ENCODE results near the gene FAF2. TPM values are rescaled to one million over a fixed set of nuclear protein-coding genes. Genes with fewer than 3 reads are reported as not detected.
"Not testable (repeated sequence)": the region's sequence is repeated elsewhere in the genome, so short reads cannot be mapped to it uniquely, and the experiment has no call there.

FAF2 gene
- total RNA-seq, 2 experiments from 2014 or later, result 36.2 to 38.7 TPM

DNA sequence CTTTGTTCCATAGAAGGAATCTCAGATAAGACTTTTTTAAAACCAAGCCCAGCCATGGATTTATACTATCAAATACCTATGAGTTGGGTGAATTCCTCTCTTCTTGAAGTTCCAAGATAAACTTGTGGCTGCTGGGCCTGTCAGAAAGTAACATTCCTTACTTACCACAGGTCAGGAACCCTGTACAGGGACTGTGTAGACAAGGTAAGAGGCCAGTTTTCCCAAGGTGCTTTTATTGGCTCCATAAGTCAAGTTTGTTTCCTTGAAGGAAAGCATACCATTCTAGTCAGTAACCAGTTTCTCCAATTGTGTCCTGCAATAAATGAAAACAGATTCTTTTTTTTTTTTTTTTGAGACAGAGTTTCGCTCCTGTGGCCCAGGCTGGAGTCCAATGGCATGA lies 23.0 kb upstream of the FAF2 start:
- CTCF ChIA-PET, result no interaction called here
- Mint-ChIP-seq H3K4me3 (no peak overlapping the region), H3K4me1 (no peaks in the 10 kb centered on the region), H3K36me3 (ENCODE audit: low read depth) (peaks cover 5% of the 10 kb centered on the region), H3K27me3 (peaks cover 33% of the 10 kb centered on the region), H3K27ac (no peak overlapping the region), H3K9me3 (peaks cover 6% of the 10 kb centered on the region)
- DNase-seq, result no peak
- POLR2A ChIA-PET, result no interaction called here

DNA sequence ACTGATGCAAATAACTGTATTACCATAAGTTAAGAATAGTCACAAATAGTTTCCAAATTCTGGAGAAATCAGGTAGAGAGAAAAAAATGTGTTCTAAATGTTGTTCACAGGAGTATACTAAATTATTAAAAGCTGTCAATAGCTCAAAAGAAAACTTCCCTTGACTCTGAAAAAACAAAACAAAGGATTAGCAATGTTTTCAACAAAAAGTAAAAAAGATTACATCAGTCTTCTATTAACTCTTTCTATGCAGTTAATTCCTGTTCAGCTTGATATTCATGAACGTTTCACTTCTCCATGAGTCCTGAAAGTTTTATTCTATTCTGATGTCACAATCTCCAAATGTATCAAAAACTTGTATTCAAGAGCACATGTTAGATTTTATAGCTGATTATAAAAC lies 22.4 kb upstream of the FAF2 start:
- no peak for DNase-seq
- Mint-ChIP-seq H3K4me3 (no peak overlapping the region), H3K36me3 (ENCODE audit: low read depth) (peaks cover 5% of the 10 kb centered on the region), H3K4me1 (peaks cover 5% of the 10 kb centered on the region), H3K27me3 (peaks cover 27% of the 10 kb centered on the region), H3K27ac (no peak overlapping the region), H3K9me3 (peaks cover 6% of the 10 kb centered on the region)
- POLR2A ChIA-PET, result interaction anchor here (0.9 to 1.3 kb wide), 2 partner anchors 22 to 110 kb away, joined by 3 read pairs; partner anchors contain the start of gene FAF2
- CTCF ChIA-PET, result no interaction called here

DNA sequence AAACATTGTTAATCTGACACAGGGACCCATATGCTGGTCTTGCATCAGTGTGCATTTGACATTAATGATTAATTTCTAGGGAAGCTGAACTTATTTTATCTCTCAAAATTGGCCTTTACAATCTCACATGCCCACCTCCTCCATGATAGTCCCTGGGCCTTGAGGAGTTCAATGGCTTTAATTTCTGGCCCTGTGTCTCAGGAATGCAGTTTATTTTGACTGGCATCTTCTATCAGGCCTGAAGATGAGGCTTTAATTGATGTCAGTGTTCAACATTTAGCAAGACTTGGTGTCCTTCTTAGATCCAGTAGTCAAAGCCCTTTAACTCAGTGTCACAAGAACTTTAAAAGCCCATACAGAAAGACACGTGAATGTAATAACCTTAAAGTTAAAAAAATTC lies 21.3 kb upstream of the FAF2 start:
- Mint-ChIP-seq H3K27me3 (peaks cover 20% of the 10 kb centered on the region), H3K9me3 (peaks cover 6% of the 10 kb centered on the region), H3K4me1 (peaks cover 5% of the 10 kb centered on the region), H3K36me3 (ENCODE audit: low read depth) (peaks cover 5% of the 10 kb centered on the region), H3K4me3 (no peak overlapping the region), H3K27ac (no peak overlapping the region)
- DNase-seq, result no peak
- CTCF ChIA-PET, result no interaction called here
- POLR2A ChIA-PET, result no interaction called here

DNA sequence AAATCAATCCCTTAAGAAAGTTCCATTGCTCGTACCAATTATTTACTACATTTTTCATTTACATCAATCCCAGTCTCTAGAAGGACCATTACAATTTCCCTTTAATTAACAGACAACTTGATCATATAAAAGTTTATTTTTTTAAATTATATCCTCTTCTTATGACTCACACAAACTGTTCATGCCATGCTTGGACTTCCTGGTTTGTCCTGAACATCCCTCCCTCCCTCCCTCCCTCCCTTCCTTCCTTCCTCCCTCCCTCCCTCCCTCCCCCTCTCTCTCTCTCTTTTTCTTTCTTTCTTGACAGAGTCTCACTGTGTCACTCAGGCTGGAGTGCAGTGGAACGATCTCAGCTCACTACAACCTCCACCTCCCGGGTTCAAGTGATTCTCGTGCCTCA lies 20.2 kb upstream of the FAF2 start:
- H3K4me3 Mint-ChIP-seq, result no peak overlapping the region
- no peak for DNase-seq
- H3K27me3 Mint-ChIP-seq, result peaks cover 17% of the 10 kb centered on the region
- ChIA-PET POLR2A (interaction anchor here (1.3 kb wide), 1 partner anchor 20 kb away, joined by 4 read pairs; no protein-coding TSS in a partner anchor), CTCF (no interaction called here)
- peaks cover 5% of the 10 kb centered on the region for H3K36me3 Mint-ChIP-seq (ENCODE audit: low read depth)
- no peak overlapping the region for H3K27ac Mint-ChIP-seq
- H3K4me1 Mint-ChIP-seq, result peaks cover 5% of the 10 kb centered on the region
- H3K9me3 Mint-ChIP-seq, result peaks cover 8% of the 10 kb centered on the region

DNA sequence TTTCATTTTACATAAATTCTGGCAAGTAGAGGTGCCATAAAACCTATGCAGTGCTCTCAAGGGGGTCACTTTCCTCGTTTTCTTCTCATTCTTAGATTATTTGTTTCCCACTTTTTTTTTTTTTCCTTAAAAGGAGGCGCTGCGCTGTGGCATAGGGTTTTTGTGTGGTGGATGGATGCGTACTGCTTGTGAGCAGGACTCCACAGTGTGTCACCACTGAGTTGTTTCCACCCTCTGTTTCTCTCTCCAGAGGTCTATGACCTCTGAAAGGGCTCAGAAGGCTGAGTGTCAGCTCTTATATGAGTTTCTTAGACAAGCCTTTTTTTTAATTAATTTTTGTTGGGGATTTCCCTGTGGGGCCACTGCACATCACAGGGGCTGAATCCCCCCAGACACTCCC lies 18.2 kb upstream of the FAF2 start:
- peaks cover 5% of the 10 kb centered on the region for H3K4me1 Mint-ChIP-seq

DNA sequence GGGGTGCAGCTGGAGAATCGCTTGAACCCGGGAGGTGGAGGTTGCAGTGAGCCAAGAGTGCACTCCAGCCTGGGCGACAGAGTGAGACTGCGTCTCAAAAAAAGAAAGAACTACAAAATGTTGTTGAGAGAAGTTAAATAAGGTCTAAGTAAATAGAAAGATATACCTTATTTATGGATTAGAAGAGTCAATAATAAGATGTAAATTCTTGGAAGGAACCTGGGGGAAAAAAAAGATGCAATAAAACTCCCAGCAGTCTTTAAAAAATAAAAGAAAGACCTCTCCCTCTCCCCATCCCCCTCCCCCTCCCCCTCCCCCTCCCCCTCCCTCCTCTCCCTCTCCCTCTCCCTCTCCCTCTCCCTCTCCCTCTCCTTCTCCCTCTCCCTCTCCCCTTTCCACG lies 15.5 kb upstream of the FAF2 start:
- Mint-ChIP-seq H3K4me3 (no peak overlapping the region), H3K36me3 (ENCODE audit: low read depth) (no peaks in the 10 kb centered on the region), H3K27me3 (peaks cover 12% of the 10 kb centered on the region), H3K4me1 (peaks cover 18% of the 10 kb centered on the region), H3K27ac (no peak overlapping the region), H3K9me3 (peaks cover 3% of the 10 kb centered on the region)
- POLR2A ChIA-PET, result interaction anchor here (1.5 kb wide), 1 partner anchor 16 kb away, joined by 3 read pairs; no protein-coding TSS in a partner anchor
- CTCF ChIA-PET, result no interaction called here
- DNase-seq, result no peak

More for the DNA sequence above, 18.2 kb upstream of the FAF2 start:
- peaks cover 8% of the 10 kb centered on the region for H3K9me3 Mint-ChIP-seq
- peaks cover 14% of the 10 kb centered on the region for H3K27me3 Mint-ChIP-seq
- no peak overlapping the region for H3K27ac Mint-ChIP-seq
- no peak for DNase-seq
- ChIA-PET CTCF (interaction anchor here (0.7 to 2.6 kb wide), 3 partner anchors 14 to 20 kb away, joined by 3 to 12 read pairs (median 3); partner anchors contain the start of genes CLTB and FAF2), POLR2A (interaction anchor here (0.6 to 2.0 kb wide), 2 partner anchors 18 to 59 kb away, joined by 3 to 7 read pairs; partner anchors contain the start of gene FAF2)
- H3K36me3 Mint-ChIP-seq (ENCODE audit: low read depth), result peaks cover 5% of the 10 kb centered on the region
- no peak overlapping the region for H3K4me3 Mint-ChIP-seq

DNA sequence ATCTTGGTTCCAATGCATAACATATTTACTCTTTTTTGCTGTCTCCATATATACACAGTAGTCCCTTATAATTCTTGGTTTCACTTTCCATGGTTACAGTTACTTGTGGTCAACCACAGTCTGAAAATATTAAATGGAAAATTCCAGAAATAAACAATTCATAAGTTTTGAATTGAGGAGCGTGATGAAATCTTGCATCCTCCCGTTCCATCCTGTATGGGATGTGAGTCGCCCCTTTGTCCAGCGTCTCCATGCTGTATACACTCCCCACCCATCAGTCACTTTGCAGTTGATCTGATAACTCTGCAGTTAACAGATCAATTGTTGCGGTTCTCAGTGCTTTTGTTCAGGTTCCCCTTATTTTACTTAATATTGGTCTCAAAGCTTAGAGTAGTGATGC lies 11.5 kb upstream of the FAF2 start:
- no peak for DNase-seq
- no peaks in the 10 kb centered on the region for H3K36me3 Mint-ChIP-seq (ENCODE audit: low read depth)
- peaks cover 3% of the 10 kb centered on the region for H3K9me3 Mint-ChIP-seq
- peaks cover 13% of the 10 kb centered on the region for H3K4me1 Mint-ChIP-seq
- peak overlapping the region; percentile 58 for H3K4me3 Mint-ChIP-seq
- peaks cover 15% of the 10 kb centered on the region for H3K27me3 Mint-ChIP-seq
- CTCF ChIA-PET, result interaction anchor here (0.7 to 3.0 kb wide), 4 partner anchors 11 to 704 kb away, joined by 3 to 16 read pairs (median 4); partner anchors contain the start of gene FAF2
- peak overlapping the region; percentile 53 for H3K27ac Mint-ChIP-seq
- POLR2A ChIA-PET, result interaction anchor here (0.6 to 1.7 kb wide), 4 partner anchors 11 to 1767 kb away, joined by 3 to 9 read pairs (median 4); partner anchors contain the start of genes FAF2, HNRNPAB and KIAA1191

DNA sequence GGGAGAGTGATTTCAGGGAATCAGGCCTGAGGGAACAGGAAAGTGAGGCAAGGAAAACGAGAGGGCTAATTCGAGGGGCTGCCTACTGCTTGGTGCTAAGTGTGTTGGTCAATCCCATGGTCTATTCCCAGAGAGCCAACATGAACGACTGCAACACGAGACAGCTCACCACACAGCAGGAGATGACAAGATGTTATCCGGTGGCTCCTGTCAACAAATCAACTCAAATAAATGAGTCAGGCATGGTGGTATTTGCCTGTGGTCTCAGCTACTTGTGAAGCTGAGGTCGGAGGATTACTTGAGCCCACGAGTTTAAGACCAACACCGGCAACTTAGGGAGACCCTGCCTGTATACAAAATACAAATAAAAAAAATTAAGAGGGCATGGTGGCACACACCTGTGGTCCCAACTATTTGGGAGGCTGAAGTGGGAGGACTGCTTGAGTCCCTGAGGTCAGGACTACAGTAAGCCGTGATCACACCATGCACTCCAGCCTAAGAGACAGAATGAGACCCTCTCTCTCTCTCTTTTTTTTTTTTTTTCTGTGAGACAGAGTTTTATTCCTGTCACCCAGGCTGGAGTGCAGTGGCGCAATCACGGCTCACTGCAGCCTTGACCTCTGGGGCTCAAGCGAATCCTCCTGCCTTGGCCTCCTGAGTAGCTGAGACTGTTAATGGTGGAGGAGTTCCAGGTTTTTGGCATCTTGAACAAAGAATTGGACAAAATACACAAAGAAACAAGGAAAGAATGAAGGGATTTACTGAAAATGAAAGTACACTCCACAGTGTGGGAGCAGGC lies 9.0 kb upstream of the FAF2 start:
- CTCF ChIA-PET, result interaction anchor here (1.6 to 3.0 kb wide), 2 partner anchors 9 to 22 kb away, joined by 4 to 16 read pairs; partner anchors contain the start of gene FAF2
- POLR2A ChIA-PET, result interaction anchor here (1.3 kb wide), 1 partner anchor 8 kb away, joined by 5 read pairs; no protein-coding TSS in a partner anchor
- H3K4me3 Mint-ChIP-seq, result no peak overlapping the region

DNA sequence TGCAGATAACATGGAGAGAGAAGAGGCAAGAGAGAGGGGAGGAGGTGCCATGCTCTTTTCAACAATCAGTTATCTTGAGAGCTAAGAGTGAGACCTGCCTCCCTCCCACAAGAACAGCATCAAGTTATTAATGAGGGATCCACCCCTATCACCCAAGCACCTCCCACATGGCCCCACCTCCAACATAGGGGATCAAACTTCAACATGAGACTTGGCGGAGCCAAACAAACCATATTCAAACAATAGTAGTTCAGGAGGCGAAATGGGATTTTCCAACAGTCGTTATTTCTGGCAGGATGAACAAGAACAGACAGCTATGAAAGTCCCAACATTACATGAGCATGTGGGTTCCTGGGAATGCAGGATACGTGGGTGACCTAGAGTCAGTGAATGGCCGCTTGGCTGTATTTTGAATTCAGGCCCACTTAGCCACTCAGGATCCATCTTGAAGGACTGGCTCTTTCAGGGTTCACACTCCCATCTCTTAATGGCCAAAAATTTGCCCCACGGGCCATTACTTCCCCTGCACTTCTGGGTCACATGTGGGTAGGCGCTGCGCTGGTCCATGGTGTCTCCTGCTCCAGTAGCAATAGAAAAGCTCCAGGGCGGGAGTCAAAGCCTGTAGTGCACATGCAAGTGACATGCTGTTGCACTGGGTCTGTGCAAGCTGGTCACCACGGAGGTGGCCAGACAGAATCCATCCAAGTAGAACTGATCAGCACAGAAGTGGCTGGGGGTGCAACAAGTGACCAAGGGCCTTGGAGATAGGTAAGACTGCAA lies 7.1 kb upstream of the FAF2 start:
- CTCF ChIA-PET, result interaction anchor here (1.6 kb wide), 1 partner anchor 24 kb away, joined by 4 read pairs; no protein-coding TSS in a partner anchor
- no peaks in the 10 kb centered on the region for H3K9me3 Mint-ChIP-seq
- H3K27ac Mint-ChIP-seq, result no peak overlapping the region
- peaks cover 17% of the 10 kb centered on the region for H3K4me1 Mint-ChIP-seq
- H3K27me3 Mint-ChIP-seq, result peaks cover 13% of the 10 kb centered on the region
- no peaks in the 10 kb centered on the region for H3K36me3 Mint-ChIP-seq (ENCODE audit: low read depth)
- H3K4me3 Mint-ChIP-seq, result no peak overlapping the region
- no peak for DNase-seq
- POLR2A ChIA-PET, result interaction anchor here (1.2 kb wide), 1 partner anchor 96 kb away, joined by 3 read pairs; the partner anchor contains the start of gene RNF44

More for the DNA sequence above, 9.0 kb upstream of the FAF2 start:
- no peak for DNase-seq
- Mint-ChIP-seq H3K27me3 (peaks cover 15% of the 10 kb centered on the region), H3K9me3 (no peaks in the 10 kb centered on the region), H3K36me3 (ENCODE audit: low read depth) (no peaks in the 10 kb centered on the region), H3K27ac (no peak overlapping the region), H3K4me1 (peaks cover 17% of the 10 kb centered on the region)

DNA sequence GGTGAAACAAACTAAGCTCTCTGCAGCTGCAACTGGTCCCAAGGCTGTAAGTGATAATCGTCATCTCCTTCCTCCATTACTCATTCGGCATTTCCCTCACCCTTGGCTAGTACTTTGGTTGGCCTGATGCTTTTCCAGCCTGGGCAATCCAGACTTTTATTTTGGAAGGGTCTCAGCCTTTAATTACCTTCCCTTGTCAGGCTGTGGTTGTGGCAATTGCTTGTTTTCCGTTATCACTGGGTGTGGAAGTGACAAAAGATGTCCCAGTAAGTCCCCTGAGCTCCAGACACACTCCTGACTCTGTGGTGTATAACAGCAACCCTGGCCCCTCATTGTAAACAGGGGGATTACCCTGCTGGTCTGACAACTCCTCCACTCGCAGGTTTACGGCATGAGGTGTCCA lies 6.3 kb upstream of the FAF2 start:
- no peak for DNase-seq
- Mint-ChIP-seq H3K4me3 (no peak overlapping the region), H3K27ac (no peak overlapping the region), H3K9me3 (no peaks in the 10 kb centered on the region), H3K36me3 (ENCODE audit: low read depth) (no peaks in the 10 kb centered on the region), H3K4me1 (peaks cover 16% of the 10 kb centered on the region), H3K27me3 (peaks cover 13% of the 10 kb centered on the region)
- ChIA-PET CTCF (no interaction called here), POLR2A (interaction anchor here (1.2 kb wide), 1 partner anchor 95 kb away, joined by 3 read pairs; the partner anchor contains the start of gene RNF44)

DNA sequence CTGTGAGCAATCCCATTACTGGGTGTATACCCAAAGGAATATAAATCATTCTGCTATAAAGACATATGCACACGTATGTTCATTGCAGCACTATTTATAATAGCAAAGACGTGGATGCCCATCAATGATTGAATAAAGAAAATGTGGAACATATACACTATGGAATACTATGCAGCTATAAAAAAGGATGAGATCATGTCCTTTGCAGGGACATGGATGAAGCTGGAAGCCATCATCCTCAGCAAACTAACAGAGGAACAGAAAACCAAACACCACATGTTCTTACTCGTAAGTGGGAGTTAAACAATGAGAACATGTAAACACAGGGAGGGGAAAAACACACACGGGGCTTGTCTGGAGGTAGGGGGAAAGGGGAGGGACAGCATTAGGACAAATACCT lies 5.3 kb upstream of the FAF2 start:
- Mint-ChIP-seq H3K4me1 (peaks cover 15% of the 10 kb centered on the region), H3K27me3 (peaks cover 12% of the 10 kb centered on the region)
- CTCF ChIA-PET; H3K27ac Mint-ChIP-seq; H3K9me3 Mint-ChIP-seq; POLR2A ChIA-PET; H3K36me3 Mint-ChIP-seq (ENCODE audit: low read depth); H3K4me3 Mint-ChIP-seq; DNase-seq: not testable (repeated sequence)

DNA sequence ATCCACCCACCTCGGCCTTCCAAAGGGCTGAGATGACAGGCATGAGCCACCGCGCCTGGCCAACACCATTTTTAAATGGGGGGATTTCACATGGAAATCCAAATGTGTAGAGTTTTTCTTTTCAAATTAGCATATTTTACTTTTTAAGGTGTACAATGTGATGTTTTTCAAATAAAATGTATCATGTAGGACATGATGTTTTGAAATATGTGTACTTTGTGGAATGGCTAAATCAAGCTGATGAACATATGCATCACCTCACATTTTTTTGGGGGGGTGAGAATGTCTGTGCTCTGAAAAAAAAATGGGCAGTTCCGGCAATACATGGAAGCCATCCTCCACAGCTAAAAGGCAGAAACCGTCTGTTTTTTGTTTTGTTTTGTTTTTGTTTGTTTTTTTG lies 3.4 kb upstream of the FAF2 start:
- DNase-seq, result no peak
- peaks cover 13% of the 10 kb centered on the region for H3K36me3 Mint-ChIP-seq (ENCODE audit: low read depth)
- no peak overlapping the region for H3K27ac Mint-ChIP-seq
- ChIA-PET POLR2A (no interaction called here), CTCF (interaction anchor here (0.7 kb wide), 1 partner anchor 911 kb away, joined by 3 read pairs; no protein-coding TSS in a partner anchor)
- peaks cover 13% of the 10 kb centered on the region for H3K27me3 Mint-ChIP-seq
- H3K4me1 Mint-ChIP-seq, result peaks cover 28% of the 10 kb centered on the region
- H3K9me3 Mint-ChIP-seq, result no peaks in the 10 kb centered on the region
- no peak overlapping the region for H3K4me3 Mint-ChIP-seq
